Transverse colon (tissue), 3 donors: ENCODE measurements around the gene CDCA8.

Source experiments
- CTCF ChIP-seq, 5 experiments: fragments of 200-600 bp in 3 of 5; fragments of 450-650 bp in 2 of 5; sonication (generic) in 3 of 5; IDR thresholded peaks; 1 replicate in 2 of 5; 2 replicates in 3 of 5; pipeline ENCODE4 v1.5.1; 2016 to 2017; ENCODE audit warnings: antibody characterized with exemption in 5 of 5, inconsistent platforms in 3 of 5, mild to moderate bottlenecking in 2 of 5, moderate library complexity in 1 of 5
- POLR2A ChIP-seq: fragments of 450-650 bp; IDR thresholded peaks from one replicate; pipeline ENCODE4 v1.6.1; 2016; ENCODE audit warnings: antibody characterized with exemption, mild to moderate bottlenecking, moderate library complexity

GRCh38 chr1:37688926-37689325 lies 3.4 kb upstream of the CDCA8 start:
- no peak for TF ChIP-seq CTCF (IDR thresholded peaks at IDR 0.05)
- no peak for TF ChIP-seq POLR2A
